ENCODE measurements around the gene CYP2C8. TPM values are rescaled to one million over a fixed set of nuclear protein-coding genes. Genes with fewer than 3 reads are reported as not detected.

CYP2C8 gene
- total RNA-seq, 1 experiment from 2014 or later: 0.26 TPM

- no peak overlapping the region for H3K4me2 ChIP-seq (ENCODE audit: insufficient read depth, insufficient read length, low read length)
- no peaks in the 10 kb centered on the region for H3K9me3 Mint-ChIP-seq
- TF ChIP-seq, protein P1, sequence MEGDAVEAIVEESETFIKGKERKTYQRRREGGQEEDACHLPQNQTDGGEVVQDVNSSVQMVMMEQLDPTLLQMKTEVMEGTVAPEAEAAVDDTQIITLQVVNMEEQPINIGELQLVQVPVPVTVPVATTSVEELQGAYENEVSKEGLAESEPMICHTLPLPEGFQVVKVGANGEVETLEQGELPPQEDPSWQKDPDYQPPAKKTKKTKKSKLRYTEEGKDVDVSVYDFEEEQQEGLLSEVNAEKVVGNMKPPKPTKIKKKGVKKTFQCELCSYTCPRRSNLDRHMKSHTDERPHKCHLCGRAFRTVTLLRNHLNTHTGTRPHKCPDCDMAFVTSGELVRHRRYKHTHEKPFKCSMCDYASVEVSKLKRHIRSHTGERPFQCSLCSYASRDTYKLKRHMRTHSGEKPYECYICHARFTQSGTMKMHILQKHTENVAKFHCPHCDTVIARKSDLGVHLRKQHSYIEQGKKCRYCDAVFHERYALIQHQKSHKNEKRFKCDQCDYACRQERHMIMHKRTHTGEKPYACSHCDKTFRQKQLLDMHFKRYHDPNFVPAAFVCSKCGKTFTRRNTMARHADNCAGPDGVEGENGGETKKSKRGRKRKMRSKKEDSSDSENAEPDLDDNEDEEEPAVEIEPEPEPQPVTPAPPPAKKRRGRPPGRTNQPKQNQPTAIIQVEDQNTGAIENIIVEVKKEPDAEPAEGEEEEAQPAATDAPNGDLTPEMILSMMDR (conservative IDR thresholded peaks at IDR 0.05): no peak
Observed at GRCh38 chr10:95034401-95034800, 34.9 kb downstream of the CYP2C8 start.

More at GRCh38 chr10:95034401-95034800, 34.9 kb downstream of the CYP2C8 start:
- Histone ChIP-seq H3K4me1 (ENCODE audit: insufficient read depth, low read length) (no peaks in the 10 kb centered on the region), H4K5ac (ENCODE audit: insufficient read length, low read depth, low read length) (no peak overlapping the region), H2BK15ac (ENCODE audit: low read depth, low read length) (no peak overlapping the region), H3T11ph (ENCODE audit: low read length) (no peak overlapping the region), H3K9ac (ENCODE audit: extremely low read depth, insufficient read length, low read length) (no peak overlapping the region), H3K27ac (ENCODE audit: insufficient read length, low read depth, low read length) (no peak overlapping the region), H3K14ac (ENCODE audit: insufficient read depth, low read length) (no peak overlapping the region), H3K4ac (ENCODE audit: low read depth, low read length) (no peak overlapping the region), H4K91ac (ENCODE audit: insufficient read length, low read depth, low read length) (no peak overlapping the region), H3K18ac (ENCODE audit: insufficient read length, low read depth, low read length) (no peak overlapping the region), H2BK5ac (ENCODE audit: insufficient read length, low read length) (no peak overlapping the region), H3K79me2 (ENCODE audit: insufficient read depth, low read length) (no peaks in the 10 kb centered on the region), H4K8ac (replicated peaks; ENCODE audit: insufficient read length, low read depth, low read length) (no peak overlapping the region), H3K23ac (ENCODE audit: insufficient read length, low read depth, low read length) (no peak overlapping the region), H2AFZ (ENCODE audit: low read length) (no peak overlapping the region), H2AK5ac (ENCODE audit: insufficient read length, low read length) (no peak overlapping the region), H3K56ac (ENCODE audit: insufficient read length, low read depth, low read length) (no peak overlapping the region), H2BK120ac (ENCODE audit: low read depth, low read length, poor library complexity, severe bottlenecking) (no peak overlapping the region), H3K23me2 (ENCODE audit: insufficient read length, low read depth, low read length, poor library complexity, severe bottlenecking) (no peaks in the 10 kb centered on the region), H2BK20ac (ENCODE audit: low read depth, low read length, poor library complexity, severe bottlenecking) (no peak overlapping the region), H3K27me3 (ENCODE audit: insufficient read depth, low read length) (no peaks in the 10 kb centered on the region), H3K79me1 (ENCODE audit: insufficient read depth, low read depth, low read length, poor library complexity, severe bottlenecking) (no peaks in the 10 kb centered on the region), H2BK12ac (ENCODE audit: insufficient read length, low read depth, low read length) (no peak overlapping the region), H4K20me1 (ENCODE audit: control insufficient read depth, insufficient read depth, insufficient read length) (no peaks in the 10 kb centered on the region), H3K9me3 (ENCODE audit: control insufficient read depth, low read depth, low read length) (no peaks in the 10 kb centered on the region)
- DNase-seq: no peak
- H3K4me3 Mint-ChIP-seq: no peak overlapping the region
- no peaks in the 10 kb centered on the region; the same call in 1 of the 2 replicates for H3K27me3 Mint-ChIP-seq (ENCODE audit: low read depth)
- H3K36me3 Mint-ChIP-seq (ENCODE audit: insufficient read depth in 1 of 3, low read depth in 3 of 3): no peaks in the 10 kb centered on the region
- no CpG with 5 or more reads among the region's 4 CpGs for WGBS (ENCODE audit: extremely low coverage, insufficient read length, low lambda C conversion rate)
- H3K4me1 Mint-ChIP-seq: peaks cover 0 to 4% of the 10 kb centered on the region in 2 experiments; a peak in 1 of 4 replicates
- H3K27ac Mint-ChIP-seq: no peak overlapping the region

Data from H9 (cell line).